Left lobe of liver (tissue), 2 donors: ENCODE data around the gene IL12RB1. TPM values are rescaled to one million over a fixed set of nuclear protein-coding genes. Genes with fewer than 3 reads are reported as not detected.
"Not testable (repeated sequence)": the region's sequence is repeated elsewhere in the genome, so short reads cannot be mapped to it uniquely, and the experiment has no call there.

Experiments used
- ATAC-seq: fragments of 200-7000 bp; cut with Tn5 transposase; one replicate; pipeline ENCODE4 v1.9.1; 2020; ENCODE audit warnings: mild to moderate bottlenecking, moderate library complexity
- DNase-seq: peaks from one replicate; pipeline ENCODE4 v3.0.0-alpha.2; 2020; ENCODE audit warnings: low spot score
- total RNA-seq: library from RNA; stranded (reverse); gene quantifications from one replicate; pipeline ENCODE4 v1.2.1, GENCODE V29; 2021
- donor health status: DM: no; HTN: no; CAD: no; lungs with moderate emphysema.
- donor health status: DM: no; HTN: yes; CAD: no.

Gene IL12RB1
- total RNA-seq, 1 donor from 2014 or later: 0.25 TPM

DNA sequence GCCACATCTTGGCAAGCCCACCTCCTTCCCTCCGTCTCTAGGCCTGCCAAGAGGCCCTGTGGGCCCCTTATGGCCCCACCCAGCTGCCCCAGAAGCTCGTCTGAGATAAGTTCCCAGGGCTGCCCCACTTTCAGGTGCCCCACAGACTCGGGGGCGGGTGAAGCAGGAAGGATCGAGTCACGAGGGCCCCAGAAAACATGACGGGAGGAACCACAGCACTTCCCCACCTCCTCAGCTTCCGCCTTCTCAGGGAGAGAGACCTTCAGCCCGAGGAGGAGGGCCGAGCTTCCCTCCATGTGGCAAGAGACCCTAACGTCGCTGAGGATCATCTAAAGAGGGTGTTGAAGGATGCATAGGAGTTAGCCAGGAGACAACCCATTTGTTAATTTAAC, 4.5 kb upstream of the IL12RB1 start:
- no peak for DNase-seq
- ATAC-seq: peak; percentile 35

DNA sequence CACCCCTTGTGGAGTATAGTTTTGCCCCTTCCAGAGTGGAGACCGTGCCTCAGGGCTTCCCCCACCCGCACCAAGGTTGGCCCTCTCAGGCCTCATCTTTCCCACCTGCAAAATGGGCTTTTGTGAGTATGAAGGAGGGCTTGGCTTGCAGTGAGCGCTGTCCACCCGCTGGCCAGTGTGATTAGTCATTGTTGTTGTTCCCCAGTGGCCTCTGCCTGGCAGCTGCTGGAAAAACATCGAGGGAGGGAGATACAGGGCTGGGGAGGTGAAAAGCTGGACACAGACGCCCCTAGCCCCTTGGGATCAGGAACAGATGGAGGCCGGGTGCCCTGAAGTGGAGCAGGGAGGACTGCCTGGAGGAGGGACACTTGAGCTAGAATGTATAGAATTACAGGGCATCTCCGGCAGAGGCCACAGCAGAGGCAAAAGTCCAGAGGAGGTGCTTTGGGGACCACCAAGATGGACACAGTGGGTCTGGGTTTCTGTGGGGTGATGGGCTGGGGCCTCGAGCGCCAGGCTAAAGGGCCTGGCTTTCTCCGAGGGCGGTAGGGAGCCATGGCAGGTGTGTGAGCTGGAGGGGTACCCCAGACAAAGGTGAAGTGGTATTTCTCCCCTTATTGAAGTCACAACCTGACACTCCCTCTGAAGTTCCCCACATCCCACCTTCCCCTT, 3.9 kb upstream of the IL12RB1 start:
- DNase-seq: no peak
- ATAC-seq: no peak

DNA sequence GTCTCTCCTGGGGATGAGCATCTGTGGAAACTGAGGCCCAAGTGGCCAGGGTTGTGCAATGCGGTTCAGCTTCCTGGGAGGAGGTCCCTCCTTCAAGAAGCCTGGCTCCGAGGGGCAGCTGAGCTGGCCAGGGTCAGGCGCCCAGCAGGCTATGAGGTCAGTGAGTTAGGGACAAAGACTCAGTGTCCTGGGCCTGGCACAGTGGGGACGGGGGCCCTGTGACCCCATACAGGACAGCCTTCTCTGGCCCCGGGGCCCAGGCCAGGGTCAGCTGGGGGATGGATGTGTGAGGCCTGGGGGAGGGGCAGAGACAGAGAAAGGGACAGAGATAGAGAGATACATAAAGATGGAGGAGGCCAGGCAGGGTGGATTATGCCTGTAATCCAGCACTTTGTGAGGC, 3.0 kb upstream of the IL12RB1 start:
- DNase-seq (no peak), ATAC-seq (no peak)

DNA sequence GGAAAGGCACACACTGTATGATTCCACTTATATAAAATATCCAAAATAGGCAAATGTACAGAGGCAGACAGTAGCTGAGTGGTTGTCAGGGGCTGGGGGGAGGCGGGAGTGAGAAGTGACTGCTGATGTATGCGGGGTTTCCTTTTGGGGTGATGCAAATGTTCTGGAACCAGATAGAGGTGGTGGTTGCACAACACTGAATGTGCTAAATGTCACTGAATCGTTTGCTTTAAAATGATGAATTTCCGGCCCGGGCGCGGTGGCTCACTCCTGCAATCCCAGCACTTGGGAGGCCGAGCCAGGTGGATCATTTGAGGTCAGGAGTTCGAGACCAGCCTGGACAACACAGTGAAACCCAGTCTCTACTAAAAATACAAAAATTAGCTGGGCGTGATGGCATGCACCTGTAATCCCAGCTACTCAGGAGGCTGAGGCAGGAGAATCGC, 2.4 kb upstream of the IL12RB1 start:
- DNase-seq: not testable (repeated sequence)
- ATAC-seq: peak; percentile 10

DNA sequence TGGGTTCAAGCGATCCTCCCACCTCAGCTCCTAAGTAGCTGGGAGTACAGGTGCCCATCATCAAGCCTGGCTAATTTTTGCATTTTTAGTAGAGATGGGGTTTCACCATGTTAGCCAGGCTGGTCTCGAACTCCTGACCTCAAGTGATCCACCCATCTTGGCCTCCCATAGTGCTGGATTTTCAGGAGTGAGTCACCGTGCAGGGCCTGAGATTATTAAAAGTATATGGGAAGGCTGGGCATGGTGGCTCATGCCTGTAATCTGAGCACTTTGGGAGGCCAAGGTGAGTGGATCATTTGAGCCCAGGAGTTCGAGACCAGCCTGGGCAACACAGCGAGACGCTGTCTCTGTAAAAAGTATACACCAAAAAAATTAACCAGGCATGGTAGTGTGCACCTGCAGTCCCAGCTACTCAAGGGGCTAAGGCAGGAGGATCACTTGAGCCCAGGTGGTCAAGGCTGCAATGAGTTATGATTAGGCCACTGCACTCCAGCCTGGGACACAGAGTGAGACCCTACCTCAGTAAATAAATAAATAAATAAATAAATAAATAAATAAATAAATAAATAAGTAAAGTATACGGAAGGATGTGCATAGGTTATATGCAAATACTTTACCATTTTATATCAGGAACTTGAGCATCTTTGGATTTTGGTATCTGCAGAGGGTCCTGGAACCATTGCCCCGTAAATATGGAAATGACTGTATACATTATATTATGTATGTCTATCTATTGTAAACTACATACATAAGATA, 854 bp downstream of the IL12RB1 start:
- ATAC-seq: no peak
- no peak for DNase-seq

DNA sequence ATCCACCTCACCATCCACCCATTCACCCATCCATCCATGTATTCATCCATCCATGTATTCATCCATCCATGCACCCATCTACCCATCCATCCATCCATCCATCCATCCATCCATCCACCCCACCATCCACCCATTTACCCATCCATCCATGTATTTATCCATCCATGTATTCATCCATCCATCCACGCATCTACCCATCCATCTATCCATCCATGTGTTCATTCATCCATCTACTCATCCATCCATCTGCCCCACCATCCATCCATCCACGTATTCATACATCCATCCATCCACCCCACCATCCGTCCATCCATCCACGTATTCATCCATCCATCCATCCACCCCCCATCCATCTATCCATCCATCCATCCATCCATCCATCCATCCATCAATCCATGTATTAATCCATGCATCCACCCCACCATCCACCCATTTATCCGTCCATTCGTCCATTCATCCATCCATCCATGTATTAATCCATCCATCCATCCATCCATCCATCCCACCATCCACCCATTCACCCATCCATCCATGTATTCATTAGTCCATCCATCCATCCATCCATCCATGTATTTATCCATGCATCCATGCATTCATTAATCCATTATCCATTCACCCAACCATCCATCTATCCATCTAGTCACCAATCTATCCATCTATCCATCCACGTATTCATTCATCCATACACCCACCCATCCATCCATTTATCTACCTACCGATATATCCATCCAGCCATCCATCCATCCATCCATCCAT, 2.6 kb downstream of the IL12RB1 start:
- ATAC-seq (no peak), DNase-seq (no peak)

DNA sequence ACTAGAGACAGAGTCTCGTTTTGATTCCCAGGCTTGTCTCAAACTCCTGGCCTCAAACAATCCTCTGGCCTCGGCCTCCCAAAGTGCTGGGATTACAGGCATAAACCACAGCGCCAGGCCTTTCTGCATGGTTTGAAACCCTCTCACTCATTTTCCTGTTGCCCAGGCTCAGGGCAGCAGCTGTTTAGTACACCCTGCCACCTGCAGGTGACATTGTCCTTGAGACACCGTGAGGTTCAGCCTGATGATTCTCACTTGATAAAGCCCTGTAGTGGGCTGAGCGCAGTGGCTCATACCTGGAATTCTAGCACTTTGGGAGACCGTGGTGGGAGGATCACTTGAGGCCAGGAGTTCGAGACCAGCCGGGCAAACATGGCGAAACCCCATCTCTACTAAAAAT, 12.5 kb downstream of the IL12RB1 start:
- DNase-seq: no peak
- ATAC-seq: peak; percentile 33

DNA sequence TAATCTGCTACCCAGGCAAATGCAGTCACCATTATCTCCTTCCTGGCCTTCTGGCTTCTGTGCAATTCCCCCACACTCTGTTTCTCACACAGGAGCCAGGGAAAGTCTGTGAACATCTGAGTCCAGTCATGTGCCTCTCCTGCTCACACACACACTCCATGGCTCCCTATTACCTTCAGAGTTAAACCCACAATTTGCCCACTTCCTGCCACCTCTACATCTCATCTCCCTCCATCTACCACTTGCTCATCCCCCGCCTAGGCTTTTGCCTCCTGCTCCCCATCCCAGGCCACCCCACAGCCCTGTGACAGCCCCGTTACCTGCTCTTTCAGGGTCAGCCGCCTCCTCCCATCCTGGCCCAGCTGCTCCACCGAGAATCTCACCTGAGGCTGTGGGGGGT, 13.5 kb downstream of the IL12RB1 start:
- DNase-seq (no peak), ATAC-seq (no peak)

DNA sequence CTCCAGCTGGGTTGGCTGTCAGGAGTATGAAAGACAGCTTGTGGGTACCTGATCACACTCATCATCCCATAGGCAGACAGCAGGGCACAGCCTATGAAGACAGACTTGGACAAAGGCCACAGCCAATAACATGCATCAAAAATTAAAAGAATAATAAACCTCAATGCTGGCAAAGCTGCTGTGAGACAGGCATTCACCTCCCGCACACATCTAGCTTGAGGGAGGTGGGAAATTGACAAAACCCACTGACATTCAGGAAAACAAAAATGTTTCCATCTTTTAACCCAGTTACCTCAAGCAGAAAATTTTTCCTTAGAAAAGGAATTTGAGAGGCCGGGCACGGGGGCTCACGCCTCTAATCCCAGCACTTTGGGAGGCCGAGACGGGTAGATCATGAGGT, 14.4 kb downstream of the IL12RB1 start:
- ATAC-seq (no peak), DNase-seq (no peak)

DNA sequence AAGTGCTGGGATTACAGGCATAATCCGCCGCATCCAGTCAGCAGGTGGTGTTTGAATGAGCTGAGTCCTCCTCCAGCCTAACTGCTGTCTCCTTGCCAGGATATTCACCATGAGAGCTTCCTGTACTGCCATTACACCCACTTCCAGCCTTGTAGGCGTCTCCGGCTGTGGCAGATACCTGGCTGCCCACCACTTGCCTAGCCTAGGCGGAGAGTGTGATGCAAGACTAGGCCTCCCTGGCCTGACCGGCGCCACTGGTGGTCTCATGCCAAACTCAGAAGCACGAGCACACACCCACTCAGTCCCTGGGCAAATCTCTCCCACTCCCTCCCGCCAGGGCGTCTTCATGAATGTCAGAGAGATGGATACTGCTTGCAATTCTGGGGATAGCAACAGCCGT, 16.6 kb downstream of the IL12RB1 start:
- ATAC-seq (no peak), DNase-seq (no peak)

DNA sequence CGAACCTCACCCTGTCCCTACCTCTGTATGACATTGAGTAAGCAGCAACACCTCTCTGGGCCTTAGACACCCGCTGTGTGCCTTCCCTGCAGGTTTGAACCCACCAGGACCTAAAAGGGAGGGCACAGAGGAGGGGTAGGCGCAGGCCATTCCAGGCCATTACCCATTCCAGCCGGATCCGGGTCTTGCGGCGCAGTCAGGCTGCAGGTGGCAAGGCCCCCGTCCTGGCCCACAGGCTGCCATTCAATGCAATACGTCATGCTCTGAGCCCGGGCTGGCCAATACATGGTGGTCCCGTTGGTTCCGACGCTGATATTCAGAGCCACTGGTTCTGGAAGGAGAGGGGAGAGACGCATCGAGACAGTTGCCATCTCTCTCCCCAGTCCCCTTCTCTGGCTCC, 17.4 kb downstream of the IL12RB1 start:
- DNase-seq (no peak), ATAC-seq (no peak)

DNA sequence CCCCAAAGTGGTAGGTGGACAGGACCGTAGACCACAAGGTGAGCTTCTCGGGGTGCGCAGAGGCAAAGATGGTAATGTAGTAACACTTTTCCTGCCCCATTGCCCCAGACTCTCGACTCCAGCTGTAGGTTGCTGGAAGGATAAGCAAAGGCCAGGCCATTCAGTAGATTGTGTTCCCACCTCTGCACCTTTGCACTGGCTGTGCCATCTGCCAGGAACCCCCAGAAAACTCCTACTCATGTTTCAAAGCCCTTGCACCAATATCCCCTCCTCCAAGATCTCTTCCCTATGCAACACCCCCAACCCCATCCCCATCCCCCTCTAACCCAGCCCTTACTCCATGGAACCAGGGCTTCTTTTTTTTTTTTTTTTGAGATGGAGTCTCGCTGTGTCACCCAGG, 18.3 kb downstream of the IL12RB1 start:
- no peak for ATAC-seq
- no peak for DNase-seq

DNA sequence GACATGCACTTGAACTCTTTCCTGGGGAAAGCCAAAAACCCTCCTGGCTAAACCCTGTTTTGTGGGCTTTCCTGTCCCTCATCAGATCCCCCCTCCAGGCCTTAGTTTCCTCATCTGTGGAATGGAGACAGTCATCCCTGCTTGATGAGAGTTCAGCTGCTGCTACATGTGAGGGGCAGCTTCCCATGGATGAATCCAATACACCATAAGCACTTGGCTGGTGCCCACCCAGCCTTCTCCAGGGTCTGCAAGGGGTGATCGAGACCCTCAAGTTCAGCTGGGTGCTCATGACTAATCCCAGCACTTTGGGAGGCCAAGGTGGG, 21.6 kb downstream of the IL12RB1 start:
- ATAC-seq: no peak

DNA sequence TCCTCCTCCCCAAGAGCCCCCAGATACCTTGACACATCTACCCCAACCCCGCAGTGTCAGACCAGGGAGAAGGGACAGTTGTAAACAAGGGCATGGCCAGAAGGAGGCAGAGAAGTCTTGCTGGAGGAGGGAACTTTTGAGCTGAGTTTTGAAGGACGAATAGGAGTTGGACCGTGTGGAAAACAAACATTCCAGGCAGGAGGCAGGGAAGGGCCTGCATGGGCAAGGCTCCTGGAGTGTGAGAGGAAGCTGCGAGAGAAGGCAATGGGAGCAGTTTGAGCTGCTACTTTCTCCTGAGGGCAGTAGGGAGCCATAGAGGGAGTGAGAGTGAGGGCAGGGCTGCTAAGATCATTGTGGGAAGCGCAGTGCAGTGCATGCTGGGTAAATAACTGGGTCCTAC, 23.3 kb downstream of the IL12RB1 start:
- ATAC-seq: peak; percentile 90
- DNase-seq: no peak

More for the DNA sequence above, 21.6 kb downstream of the IL12RB1 start:
- no peak for DNase-seq

DNA sequence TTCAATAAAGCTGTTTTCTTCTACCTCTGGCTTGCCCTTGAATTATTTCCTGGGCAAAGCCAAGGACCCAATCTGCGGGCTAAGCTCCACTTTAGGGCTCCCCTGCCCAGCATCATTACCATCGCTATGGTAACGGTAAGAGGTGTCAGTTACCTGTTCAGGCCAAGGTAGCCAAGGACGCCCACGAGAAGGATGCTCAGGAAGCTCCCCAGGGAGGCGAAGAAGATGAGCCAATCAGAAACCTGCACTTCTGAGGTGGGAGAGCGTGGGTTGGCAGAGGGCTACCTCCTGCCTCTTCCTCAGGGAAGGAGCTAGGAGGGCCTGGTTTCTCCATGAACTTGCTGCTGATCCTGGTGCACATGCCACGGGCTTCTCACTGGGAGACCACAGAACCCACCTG, 24.7 kb downstream of the IL12RB1 start:
- no peak for ATAC-seq
- no peak for DNase-seq

DNA sequence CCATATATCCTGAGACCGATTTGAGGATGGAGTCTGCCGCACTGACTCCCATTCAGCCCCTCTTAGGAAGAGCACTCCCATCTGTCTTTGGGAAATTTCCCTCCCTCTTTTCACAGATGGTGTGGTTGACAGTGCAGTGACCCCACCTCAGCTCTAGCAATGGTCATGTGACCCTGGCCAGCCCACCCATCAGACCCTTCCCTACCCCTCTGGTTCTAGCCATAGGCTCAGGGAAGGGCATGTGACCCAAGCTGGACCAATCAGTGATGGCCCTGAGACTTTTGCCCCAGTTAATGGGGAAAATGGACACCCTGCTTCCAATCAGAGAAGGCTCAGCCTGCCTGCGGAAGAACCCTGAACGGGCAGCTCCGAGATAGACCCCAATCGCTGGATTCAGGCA, 26.3 kb downstream of the IL12RB1 start:
- no peak for DNase-seq
- ATAC-seq: no peak

DNA sequence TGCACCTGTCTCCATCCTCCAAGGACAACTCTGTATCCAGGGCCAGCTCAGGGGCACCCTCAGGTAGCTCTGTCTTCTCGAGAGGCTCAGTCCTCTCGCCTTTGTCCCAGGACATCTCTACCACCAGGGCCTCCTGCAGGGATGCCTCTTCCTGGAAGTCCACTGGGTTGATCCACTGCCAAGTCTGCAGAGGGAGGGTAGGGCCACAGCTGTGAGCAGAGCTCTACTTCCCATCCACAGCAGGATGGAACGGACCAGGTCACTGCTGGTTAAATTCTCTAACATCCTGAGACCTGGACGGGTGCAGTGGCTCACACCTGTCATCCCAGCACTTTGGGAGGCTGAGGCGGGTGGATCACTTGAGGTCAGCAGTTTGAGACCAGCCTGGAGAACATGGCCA, 26.8 kb downstream of the IL12RB1 start:
- ATAC-seq (no peak), DNase-seq (no peak)

DNA sequence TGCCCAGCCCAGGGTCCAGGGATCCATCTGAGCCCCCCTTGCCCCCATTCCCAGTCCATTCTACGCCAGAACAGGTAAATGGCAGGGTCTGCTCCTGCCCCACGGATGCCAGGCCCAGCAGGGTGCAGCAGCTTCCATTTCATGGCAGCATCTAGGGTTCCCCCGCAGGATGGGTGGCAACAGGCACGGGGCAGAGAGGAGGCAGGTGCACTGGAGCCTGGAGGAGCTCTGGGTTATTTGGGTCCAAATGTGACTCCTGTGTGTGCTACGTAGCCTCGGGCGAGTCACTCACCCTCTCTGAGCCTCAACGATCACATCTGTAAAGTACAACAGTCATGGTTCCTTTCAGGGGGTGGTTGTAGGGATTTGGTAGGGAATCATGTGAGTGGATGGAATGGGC, 27.4 kb downstream of the IL12RB1 start:
- ATAC-seq (no peak), DNase-seq (no peak)

DNA sequence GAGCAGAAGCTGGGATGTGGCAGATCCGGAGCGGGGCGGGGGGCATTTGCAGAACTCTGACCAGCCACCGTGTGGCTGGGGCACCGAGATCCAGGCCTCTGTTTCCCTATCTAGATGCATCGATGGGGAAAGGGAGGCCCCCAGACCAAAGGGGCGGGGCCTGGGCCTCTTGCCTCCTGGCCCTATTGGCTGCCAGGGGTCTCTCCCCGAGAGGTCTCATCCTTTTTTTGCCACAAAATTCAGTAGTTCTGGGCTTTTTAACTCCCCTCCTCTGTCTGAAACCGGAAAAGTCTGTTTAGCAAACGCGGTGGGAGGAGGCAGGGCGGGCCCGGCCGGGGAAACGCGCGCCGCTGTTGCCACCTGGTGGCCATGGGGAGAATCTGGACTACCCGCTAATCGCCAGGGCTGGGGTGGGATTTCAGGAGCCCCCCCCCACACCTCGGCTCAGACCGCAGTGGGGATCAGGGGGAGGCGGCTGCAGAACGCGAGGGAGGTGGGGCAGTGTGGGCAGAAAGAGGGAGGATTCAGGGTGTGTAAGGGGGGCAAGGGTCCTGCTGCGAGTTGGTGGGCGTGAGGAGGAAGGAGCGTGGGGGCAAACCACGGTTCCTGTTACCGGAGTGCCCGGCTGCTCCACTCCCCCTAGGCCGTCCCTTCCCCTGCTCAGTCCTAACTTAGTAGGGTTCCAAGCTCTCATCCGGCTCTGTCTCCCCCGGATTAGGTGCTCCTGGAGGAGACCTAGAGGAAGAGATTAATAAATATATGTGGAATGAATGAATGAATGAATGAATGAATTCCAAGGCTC, 28.3 kb downstream of the IL12RB1 start:
- DNase-seq: peak; percentile 80
- peak; percentile 94 for ATAC-seq

DNA sequence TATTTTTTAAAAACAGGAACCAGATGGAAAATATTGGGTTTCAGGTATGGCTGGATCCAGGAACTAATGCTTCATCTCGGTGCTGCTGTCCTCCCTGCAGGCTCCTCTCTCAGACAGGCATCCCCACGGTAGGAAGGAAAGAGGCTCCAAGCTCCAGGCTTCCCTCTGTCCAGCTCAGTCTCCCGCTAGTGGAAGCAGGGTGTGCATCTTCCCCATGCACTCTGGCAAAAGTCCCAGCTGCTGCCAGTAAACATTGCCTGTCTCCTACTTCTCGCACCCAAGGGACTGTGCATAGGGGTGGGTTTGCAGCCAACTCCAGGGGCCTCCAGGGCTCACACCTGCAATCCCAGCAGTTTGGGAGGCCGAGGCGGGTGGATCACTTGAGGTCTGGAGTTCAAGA, 29.2 kb downstream of the IL12RB1 start:
- DNase-seq (peak; percentile 66), ATAC-seq (peak; percentile 76)

DNA sequence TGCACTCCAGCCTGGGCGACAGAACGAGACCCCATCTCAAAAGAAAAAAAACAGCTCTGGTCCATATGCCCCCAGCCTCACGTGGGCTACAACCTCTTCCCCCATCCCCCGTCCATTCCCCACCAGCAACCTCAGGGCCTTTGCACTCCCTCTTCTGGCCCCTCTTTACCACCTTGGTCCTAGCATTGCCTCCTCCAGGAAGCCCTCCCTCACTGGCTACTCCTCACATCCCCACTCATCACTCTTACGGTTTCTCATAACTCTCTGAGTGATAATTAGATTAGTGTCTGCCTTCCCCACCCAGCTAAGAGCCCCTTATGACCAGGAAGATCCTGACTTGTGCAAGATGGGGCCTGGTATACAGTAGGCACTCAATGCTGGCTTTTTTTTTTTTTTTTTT, 30.8 kb downstream of the IL12RB1 start:
- DNase-seq (no peak), ATAC-seq (no peak)
